SK-N-MC (cell line): ENCODE measurements around the gene OSTF1.

Experiments used
- EZH2 ChIP-seq: fragments of 200-600 bp; sonication (generic); IDR thresholded peaks from one replicate; pipeline ENCODE4 v1.6.1; 2017; ENCODE audit warnings: antibody characterized with exemption
- POLR2AphosphoS5 ChIP-seq: IDR thresholded peaks from 2 replicates; pipeline ENCODE4 v1.6.1; 2012; ENCODE audit warnings: mild to moderate bottlenecking, low read depth, low read length, borderline replicate concordance

DNA sequence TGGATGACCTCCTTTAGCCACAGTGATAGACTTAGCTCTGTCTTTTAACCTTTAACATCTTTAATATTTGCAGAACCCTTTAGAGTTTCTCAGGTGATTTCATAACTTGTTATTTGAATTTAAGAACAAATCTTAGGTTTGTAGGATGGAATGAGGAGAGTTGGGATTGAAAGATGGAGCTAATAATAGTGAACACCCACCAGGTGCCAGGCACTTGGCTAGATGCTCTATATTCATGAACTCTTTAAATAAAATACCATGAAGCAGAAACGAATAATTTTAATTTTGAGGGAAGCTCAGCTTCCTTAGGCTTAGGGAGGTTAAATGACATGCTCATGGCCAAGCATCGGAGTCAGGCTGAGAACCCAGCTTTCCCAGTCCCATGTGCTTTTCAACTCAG lies 40.8 kb upstream of the OSTF1 start:
- TF ChIP-seq POLR2AphosphoS5 (no peak), EZH2 (no peak)
